Activated CD4-positive, alpha-beta T cell treated with anti-CD3 and anti-CD28 coated beads, Interleukin-2, amount 10 ng/mL, durations not matched to agents 24 days and 14 days (primary cell): ENCODE measurements around the gene SLC35G1. TPM values are rescaled to one million over a fixed set of nuclear protein-coding genes. Genes with fewer than 3 reads are reported as not detected.

Source experiments
- DNase-seq: peaks from one replicate; pipeline ENCODE4 v3.0.0; 2022
- H3K27ac Mint-ChIP-seq: one replicate; pipeline ENCODE4 v1.8.0; 2022; ENCODE audit warnings: mild to moderate bottlenecking, mixed read lengths
- H3K27me3 Mint-ChIP-seq: one replicate; pipeline ENCODE4 v1.8.0; 2022; ENCODE audit warnings: mixed read lengths
- H3K36me3 Mint-ChIP-seq: one replicate; pipeline ENCODE4 v1.8.0; 2022; ENCODE audit warnings: low read depth, mild to moderate bottlenecking, mixed read lengths
- H3K4me1 Mint-ChIP-seq: one replicate; pipeline ENCODE4 v1.8.0; 2021; ENCODE audit warnings: mixed read lengths
- H3K4me3 Mint-ChIP-seq: one replicate; pipeline ENCODE4 v1.8.0; 2022; ENCODE audit warnings: mild to moderate bottlenecking, moderate library complexity, mixed read lengths
- H3K9me3 Mint-ChIP-seq: one replicate; pipeline ENCODE4 v1.8.0; 2021; ENCODE audit warnings: mixed read lengths
- intact Hi-C: fragments of 100-400 bp; cut with micrococcal nuclease; formaldehyde crosslinking; loops from one replicate; pipeline ENCODE4 v1.15.1; 2023
- total RNA-seq: library from RNA; stranded (reverse); gene quantifications from 2 replicates; pipeline ENCODE4 v1.2.3, GENCODE V29; 2022

Gene SLC35G1
- 6.3 and 6.4 TPM in 2 replicates for total RNA-seq

DNA sequence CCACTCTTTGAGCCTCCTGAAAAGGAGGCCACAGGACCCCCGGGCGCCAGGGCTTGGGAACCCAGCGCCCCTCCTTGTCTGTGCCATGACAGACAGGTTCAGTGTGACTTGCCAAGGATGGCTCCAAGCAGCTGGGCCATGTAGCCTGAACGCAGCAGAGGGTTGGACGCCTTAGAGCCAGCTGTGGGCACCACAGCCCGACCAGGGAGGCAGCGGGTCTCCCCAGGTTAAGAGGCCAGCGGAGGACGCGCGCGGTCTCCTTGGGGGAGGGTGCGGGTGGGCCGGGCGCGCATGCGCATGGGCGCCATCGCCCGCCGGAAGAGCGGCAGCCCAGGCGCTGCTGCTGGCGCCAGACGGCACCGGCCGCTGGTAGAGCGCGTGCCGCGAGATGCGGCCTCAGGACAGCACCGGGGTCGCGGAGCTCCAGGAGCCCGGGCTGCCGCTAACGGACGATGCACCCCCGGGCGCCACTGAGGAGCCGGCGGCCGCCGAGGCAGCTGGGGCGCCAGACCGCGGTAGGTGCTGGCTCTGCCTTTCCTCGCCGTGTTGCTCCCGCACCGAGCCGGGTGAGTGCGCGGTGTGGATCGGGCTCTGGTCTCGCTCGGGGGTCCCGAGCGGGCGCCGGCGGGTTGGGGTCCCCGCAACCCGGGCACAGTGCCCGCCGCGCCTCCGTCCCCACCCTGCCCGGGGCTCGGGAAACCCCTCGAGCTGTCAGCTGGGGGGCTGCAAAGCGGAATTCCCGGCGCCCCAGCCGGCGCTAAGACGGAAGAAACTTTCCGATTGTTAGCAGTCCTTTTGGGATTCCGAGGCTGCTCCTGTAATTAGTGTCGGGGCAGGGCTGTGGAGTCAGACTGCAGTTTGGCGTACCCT lies at the start of gene SLC35G1:
TSS of gene SLC35G1 (plus strand) at position 333 of the 870 bp plus-strand sequence. CDS start at position 389, 56 bp downstream.
- Mint-ChIP-seq H3K27ac (peak within 1 kb of the TSS; percentile 64), H3K4me3 (peak within 1 kb of the TSS; percentile 86), H3K4me1 (peaks cover 34% of the 10 kb centered on the region), H3K9me3 (no peaks in the 10 kb centered on the region), H3K36me3 (peaks cover 12% of the 10 kb centered on the region), H3K27me3 (peaks cover 9% of the 10 kb centered on the region)
- intact Hi-C loops, result loop anchor here (2.0 to 10.0 kb wide), 3 partner anchors 191 to 651 kb away; partner anchors contain the start of genes FRA10AC1 and HELLS
- peak; percentile 88 for DNase-seq

DNA sequence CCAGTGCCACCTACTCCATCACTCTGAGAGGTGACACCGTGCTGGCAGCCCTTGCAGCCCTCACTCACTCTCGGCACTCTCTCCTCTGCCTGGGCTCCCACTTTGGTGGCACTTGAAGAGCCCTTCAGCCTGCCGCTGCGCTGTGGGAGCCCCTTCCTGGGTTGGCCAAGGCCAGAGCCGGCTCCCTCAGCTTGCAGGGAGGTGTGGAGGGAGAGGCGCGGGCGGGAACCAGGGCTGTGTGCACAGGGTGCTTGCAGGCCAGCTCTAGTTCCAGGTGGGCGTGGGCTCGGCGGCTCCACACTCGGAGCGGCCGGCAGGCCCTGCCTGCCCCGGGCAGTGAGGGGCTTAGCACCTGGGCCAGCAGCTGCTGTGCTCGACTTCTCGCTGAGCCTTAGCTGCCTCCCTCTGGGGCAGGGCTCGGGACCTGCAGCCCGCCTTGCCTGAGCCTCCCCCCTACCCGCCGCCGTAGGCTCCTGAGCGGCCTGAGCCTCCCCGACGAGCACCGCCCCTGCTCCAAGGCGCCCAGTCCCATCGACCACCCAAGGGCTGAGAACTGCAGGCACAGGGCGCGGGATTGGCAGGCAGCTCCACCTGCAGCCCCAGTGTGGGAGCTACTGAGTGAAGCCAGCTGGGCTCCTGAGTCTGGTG lies 48.7 kb upstream of the SLC35G1 start:
- no peak for DNase-seq
- no peaks in the 10 kb centered on the region for H3K9me3 Mint-ChIP-seq
- intact Hi-C loops, result no loop called here
- H3K36me3 Mint-ChIP-seq, result no peaks in the 10 kb centered on the region
- H3K27ac Mint-ChIP-seq, result no peak overlapping the region
- H3K4me1 Mint-ChIP-seq, result no peaks in the 10 kb centered on the region
- H3K4me3 Mint-ChIP-seq, result no peak overlapping the region
- H3K27me3 Mint-ChIP-seq, result no peaks in the 10 kb centered on the region

GRCh38 chr10:93849593-93849992 lies 44.2 kb upstream of the SLC35G1 start:
- intact Hi-C loops, result no loop called here
- no peaks in the 10 kb centered on the region for H3K4me1 Mint-ChIP-seq
- H3K27me3 Mint-ChIP-seq, result peaks cover 2% of the 10 kb centered on the region
- H3K9me3 Mint-ChIP-seq, result no peaks in the 10 kb centered on the region
- H3K27ac Mint-ChIP-seq, result no peak overlapping the region
- no peaks in the 10 kb centered on the region for H3K36me3 Mint-ChIP-seq
- no peak for DNase-seq
- H3K4me3 Mint-ChIP-seq, result no peak overlapping the region

DNA sequence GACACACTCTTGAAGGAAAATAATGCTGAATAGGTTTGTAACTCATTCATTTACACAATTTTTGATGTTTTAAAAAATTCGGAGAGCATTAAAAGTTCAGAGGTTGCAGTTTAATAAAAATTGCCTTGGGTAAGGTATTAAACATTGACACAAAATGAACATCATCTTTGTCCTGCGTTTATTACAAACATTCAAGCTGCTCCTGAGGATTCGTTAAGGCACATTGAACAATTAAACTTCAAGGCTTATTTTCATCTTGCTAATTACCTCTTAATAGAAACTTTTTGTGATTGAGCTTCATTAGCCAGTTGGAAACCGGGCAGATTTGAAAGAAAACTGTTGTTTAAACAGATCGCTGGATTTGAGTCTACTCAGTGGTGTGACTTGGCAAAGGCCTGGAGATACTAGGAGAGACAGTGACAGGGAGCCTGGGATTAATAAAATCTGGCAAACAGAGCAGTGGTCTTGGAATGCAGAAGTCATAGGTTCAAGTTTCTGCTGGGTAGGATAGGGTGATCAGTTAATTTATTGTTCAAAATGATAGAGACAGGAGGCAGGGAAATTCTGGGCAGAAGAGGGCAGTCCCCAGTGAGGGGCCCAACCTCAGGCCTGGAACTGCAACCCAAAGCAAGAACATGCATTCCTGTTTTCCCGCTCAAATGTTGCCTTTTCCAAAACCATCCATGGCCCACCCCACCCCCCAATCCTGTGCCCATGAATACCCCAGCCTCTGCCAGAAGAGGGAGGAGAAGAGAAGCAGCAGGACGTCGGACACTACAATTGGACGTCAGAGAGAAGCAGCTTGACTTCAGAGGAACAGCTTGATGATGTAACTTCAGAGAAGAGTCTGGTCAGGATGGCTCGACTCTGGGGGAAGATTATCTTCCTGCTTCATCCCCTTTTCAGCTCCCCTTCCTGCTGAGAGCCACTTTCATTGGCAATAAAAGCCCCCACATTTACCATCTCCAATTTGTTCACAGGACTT lies 43.5 kb upstream of the SLC35G1 start:
- H3K27ac Mint-ChIP-seq, result no peak overlapping the region
- intact Hi-C loops, result no loop called here
- no peaks in the 10 kb centered on the region for H3K4me1 Mint-ChIP-seq
- no peaks in the 10 kb centered on the region for H3K36me3 Mint-ChIP-seq
- no peaks in the 10 kb centered on the region for H3K9me3 Mint-ChIP-seq
- H3K4me3 Mint-ChIP-seq, result no peak overlapping the region
- peaks cover 2% of the 10 kb centered on the region for H3K27me3 Mint-ChIP-seq
- DNase-seq, result no peak

GRCh38 chr10:93851169-93851568 lies 42.6 kb upstream of the SLC35G1 start:
- intact Hi-C loops, result no loop called here
- no peak for DNase-seq
- peaks cover 2% of the 10 kb centered on the region for H3K27me3 Mint-ChIP-seq
- H3K4me1 Mint-ChIP-seq, result no peaks in the 10 kb centered on the region
- no peaks in the 10 kb centered on the region for H3K36me3 Mint-ChIP-seq
- H3K9me3 Mint-ChIP-seq, result no peaks in the 10 kb centered on the region
- H3K4me3 Mint-ChIP-seq, result no peak overlapping the region
- no peak overlapping the region for H3K27ac Mint-ChIP-seq

DNA sequence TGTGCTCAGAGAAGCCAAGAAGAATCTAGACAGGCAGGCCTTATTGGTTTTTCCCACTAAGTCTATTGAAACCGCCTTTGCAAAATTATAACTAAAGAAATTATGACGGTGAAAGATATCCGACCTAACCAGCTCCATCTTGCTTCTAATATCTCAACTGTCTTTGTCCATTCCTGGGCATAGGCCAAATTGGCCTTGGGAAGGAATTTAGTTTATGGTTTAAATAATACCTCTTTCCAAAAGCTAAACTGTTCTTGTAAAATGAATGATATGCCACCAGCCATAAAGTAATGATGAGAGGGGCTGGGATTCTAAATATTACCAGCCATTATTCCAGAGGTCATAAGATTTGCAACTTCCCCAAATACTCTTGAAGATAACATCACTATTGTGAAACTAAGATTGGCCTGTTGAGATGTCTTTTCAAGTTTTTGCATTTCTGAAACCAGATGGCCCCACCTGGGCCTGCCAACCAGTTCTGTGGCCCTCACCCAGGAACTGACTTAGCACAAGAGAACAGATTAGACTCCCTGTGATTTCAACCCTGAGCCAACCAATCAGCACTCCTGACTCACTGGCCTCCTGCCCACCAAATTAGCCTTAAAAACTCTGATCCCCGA lies 41.2 kb upstream of the SLC35G1 start:
- Mint-ChIP-seq H3K27ac (no peak overlapping the region), H3K9me3 (no peaks in the 10 kb centered on the region), H3K36me3 (no peaks in the 10 kb centered on the region), H3K27me3 (peaks cover 2% of the 10 kb centered on the region), H3K4me3 (no peak overlapping the region), H3K4me1 (no peaks in the 10 kb centered on the region)
- no peak for DNase-seq
- intact Hi-C loops, result no loop called here

- intact Hi-C loops, result no loop called here
- H3K27ac Mint-ChIP-seq, result no peak overlapping the region
- no peaks in the 10 kb centered on the region for H3K4me1 Mint-ChIP-seq
- peaks cover 2% of the 10 kb centered on the region for H3K27me3 Mint-ChIP-seq
- H3K36me3 Mint-ChIP-seq, result no peaks in the 10 kb centered on the region
- no peak for DNase-seq
- no peaks in the 10 kb centered on the region for H3K9me3 Mint-ChIP-seq
- no peak overlapping the region for H3K4me3 Mint-ChIP-seq
Measured at GRCh38 chr10:93854975-93855374, 38.8 kb upstream of the SLC35G1 start.

DNA sequence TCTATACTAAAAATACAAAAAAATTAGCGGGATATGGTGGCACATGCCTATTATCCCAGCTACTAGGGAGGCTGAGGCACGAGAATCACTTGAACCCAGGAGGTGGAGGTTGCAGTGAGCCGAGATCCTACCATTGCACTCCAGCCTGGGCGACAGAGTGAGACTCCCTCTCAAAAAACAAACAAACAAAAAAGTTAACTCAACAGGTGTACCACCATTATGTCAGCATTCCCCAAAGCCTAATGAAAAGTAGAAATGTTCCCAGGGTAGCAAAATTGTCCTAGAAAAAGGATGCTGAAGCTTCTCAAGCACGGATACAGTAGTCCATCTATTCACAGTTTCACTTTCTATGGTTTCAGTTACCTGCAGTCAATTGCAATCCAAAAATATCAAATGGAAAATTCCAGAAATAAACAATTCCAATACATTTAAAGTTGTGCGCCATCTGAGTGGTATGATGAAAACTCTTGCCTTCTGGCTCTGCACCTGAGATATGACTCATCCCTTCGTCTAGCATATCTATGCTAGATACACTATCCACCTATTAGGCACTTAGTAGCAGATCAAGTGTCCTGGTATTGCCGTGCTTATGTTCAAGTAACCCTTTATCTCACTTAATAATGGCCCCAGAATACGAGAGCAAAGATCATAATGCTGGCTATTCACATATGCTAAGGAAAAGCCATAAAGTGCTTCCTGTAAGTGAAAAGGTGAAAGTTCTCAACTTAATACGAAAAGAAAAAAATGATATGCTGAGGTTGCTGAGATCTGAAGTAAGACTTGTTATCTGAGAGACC lies 37.2 kb upstream of the SLC35G1 start:
- H3K9me3 Mint-ChIP-seq, result no peaks in the 10 kb centered on the region
- no peaks in the 10 kb centered on the region for H3K4me1 Mint-ChIP-seq
- DNase-seq, result no peak
- H3K27ac Mint-ChIP-seq, result no peak overlapping the region
- H3K27me3 Mint-ChIP-seq, result peaks cover 2% of the 10 kb centered on the region
- H3K4me3 Mint-ChIP-seq, result no peak overlapping the region
- H3K36me3 Mint-ChIP-seq, result no peaks in the 10 kb centered on the region
- intact Hi-C loops, result no loop called here

DNA sequence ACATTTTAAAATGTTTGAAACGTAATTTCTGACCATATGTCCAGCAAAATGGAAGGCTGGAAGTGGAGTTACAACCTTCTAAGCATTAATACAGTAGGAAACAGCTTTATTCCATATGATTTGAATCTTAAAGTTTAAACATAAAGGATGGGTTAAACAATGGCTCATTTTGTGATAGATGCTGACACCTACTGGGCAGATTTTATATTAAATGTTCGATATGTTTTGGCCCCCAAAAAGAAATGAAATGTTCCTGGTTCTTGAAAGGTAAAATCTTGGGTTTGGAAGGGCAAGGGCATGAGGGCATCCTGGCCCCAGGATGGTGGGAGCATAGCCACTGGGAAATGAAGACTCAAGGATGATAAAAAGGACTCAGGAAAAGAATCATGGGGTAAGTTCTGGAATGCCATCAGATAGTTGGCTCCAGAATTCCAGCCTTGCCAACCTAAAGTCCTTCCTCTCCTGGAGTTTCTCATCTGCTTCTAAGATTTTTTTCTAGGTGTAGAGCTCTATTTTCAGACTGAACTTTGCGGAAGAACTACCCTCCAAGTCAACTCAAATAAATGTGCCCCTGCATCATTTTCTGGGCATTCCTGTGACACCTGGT lies 34.6 kb upstream of the SLC35G1 start:
- DNase-seq, result no peak
- H3K27ac Mint-ChIP-seq, result no peak overlapping the region
- no peaks in the 10 kb centered on the region for H3K27me3 Mint-ChIP-seq
- H3K4me1 Mint-ChIP-seq, result no peaks in the 10 kb centered on the region
- H3K4me3 Mint-ChIP-seq, result no peak overlapping the region
- no peaks in the 10 kb centered on the region for H3K9me3 Mint-ChIP-seq
- intact Hi-C loops, result loop anchor here (2.0 kb wide), 1 partner anchor 306 kb away; no protein-coding TSS in a partner anchor
- no peaks in the 10 kb centered on the region for H3K36me3 Mint-ChIP-seq

DNA sequence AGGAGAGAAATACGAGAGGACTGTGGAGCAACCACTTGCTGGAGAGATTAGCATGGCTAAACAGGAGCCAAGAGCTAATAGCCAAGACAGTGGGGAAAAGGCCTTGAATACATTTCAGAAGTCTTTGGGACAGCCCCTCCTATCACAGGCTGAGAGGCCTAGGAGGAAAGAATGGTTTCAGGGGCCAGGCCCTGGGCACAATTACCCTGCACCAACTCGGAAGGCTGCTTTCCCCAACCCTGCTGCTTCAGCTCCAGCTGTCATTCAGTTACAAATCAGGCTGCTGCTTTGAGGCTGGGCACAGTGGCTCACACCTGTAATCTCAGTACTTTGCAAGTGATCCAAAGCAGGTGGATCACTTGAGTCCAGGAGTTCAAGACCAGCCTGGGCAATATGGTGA lies 32.0 kb upstream of the SLC35G1 start:
- no peak overlapping the region for H3K4me3 Mint-ChIP-seq
- no peak for DNase-seq
- no peaks in the 10 kb centered on the region for H3K36me3 Mint-ChIP-seq
- peaks cover 7% of the 10 kb centered on the region for H3K27me3 Mint-ChIP-seq
- H3K4me1 Mint-ChIP-seq, result no peaks in the 10 kb centered on the region
- intact Hi-C loops, result no loop called here
- no peaks in the 10 kb centered on the region for H3K9me3 Mint-ChIP-seq
- H3K27ac Mint-ChIP-seq, result no peak overlapping the region

DNA sequence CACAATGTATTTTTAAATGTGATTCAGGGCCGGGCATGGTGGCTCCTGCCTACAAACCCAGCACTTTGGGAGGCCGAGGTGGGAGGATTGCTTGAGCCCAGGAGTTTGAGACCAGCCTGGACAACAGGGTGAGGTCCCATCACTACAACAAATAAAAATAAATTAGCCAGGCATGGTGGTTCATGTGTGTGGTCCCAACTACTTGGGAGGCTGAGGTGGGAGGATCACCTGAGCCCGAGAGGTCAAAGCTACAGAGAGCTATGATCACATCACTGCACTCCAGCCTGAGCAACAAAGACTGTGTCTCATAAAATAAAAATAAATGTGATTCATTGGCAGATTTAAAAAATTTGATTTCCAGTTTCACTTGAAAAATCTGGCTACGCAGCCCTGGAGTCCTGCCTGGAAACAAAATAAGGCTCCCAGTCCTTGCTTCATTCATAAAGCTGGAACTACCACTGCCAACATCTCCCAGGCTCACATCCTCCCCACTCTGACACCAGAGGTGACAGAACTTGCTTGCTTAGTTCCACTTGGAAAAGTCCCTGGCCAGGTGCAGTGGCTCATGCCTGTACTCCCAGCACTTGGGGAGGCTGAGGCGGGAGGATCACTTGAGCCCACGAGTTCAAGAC lies 27.9 kb upstream of the SLC35G1 start:
- peaks cover 16% of the 10 kb centered on the region for H3K27me3 Mint-ChIP-seq
- no peak for DNase-seq
- no peak overlapping the region for H3K4me3 Mint-ChIP-seq
- intact Hi-C loops, result no loop called here
- no peak overlapping the region for H3K27ac Mint-ChIP-seq
- no peaks in the 10 kb centered on the region for H3K36me3 Mint-ChIP-seq
- no peaks in the 10 kb centered on the region for H3K4me1 Mint-ChIP-seq
- H3K9me3 Mint-ChIP-seq, result no peaks in the 10 kb centered on the region

DNA sequence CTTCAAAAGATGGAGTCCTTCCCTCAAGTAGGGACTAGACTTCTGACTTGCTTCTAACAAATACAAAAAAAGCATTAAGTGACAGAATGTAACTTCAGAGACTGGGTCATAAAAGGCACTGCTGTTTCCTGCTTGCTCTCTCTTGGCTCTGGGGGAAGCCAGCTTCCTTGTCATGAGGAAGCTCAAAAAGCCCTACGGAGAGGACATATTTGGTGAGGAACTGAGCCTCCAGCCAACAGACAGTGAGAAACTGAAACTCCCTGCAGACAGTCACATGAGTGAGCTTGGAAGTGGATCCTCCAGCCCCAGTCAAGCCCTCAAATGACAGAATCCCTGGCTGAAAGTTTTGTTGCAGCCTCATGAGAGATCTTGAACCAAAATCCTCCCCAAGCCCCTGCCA lies 26.3 kb upstream of the SLC35G1 start:
- H3K36me3 Mint-ChIP-seq, result no peaks in the 10 kb centered on the region
- H3K27ac Mint-ChIP-seq, result no peak overlapping the region
- intact Hi-C loops, result no loop called here
- H3K4me1 Mint-ChIP-seq, result no peaks in the 10 kb centered on the region
- no peaks in the 10 kb centered on the region for H3K9me3 Mint-ChIP-seq
- no peak overlapping the region for H3K4me3 Mint-ChIP-seq
- H3K27me3 Mint-ChIP-seq, result peaks cover 18% of the 10 kb centered on the region
- DNase-seq, result no peak
